ENCODE measurements around the gene CSGALNACT2. TPM values are rescaled to one million over a fixed set of nuclear protein-coding genes. Genes with fewer than 3 reads are reported as not detected.

The CSGALNACT2 gene
- total RNA-seq, 2 experiments from 2014 or later = 13.2 to 33.6 TPM

DNA sequence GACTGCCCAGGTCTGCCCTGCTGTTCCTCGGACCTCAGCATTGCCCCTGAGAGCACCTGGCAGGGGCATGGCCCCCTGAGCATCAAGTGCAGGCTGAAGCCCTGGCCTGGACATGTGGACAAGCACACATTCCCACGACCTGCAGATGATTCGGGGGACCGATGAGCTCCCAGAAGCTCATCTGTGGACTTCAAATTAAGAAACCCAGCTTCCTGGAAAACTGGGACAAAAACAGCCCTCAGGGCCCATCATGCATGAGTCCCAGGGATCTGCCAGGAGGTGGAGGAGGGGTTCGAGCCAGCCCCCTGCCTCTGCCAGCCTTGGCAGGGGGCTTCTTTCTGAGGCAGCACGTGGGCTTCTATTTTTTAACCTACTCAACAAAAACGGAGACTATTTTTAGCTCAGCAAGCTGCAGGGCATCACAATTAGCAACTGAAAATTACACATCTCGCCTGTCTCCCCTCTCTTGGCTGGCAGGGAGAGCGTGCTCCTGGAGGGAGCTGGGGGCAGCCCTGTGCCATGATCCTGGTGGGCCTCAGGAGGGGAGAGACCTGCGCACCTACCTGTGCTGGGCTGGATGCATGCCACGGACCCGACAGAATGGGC lies 76.8 kb downstream of the CSGALNACT2 start:
- CTCF ChIA-PET (ENCODE audit: unreplicated experiment) = interaction anchor here (1.8 kb wide), 1 partner anchor 10 kb away, joined by 10 read pairs; no protein-coding TSS in a partner anchor
- H3K79me2 ChIP-seq (ENCODE audit: insufficient read depth, low read depth, low read length) = no peaks in the 10 kb centered on the region
- no peaks in the 10 kb centered on the region for H4K20me1 ChIP-seq (ENCODE audit: insufficient read depth, low read length)
- H3K4me3 ChIP-seq (ENCODE audit: low read depth, low read length, poor library complexity, severe bottlenecking) = no peak overlapping the region
- no peak overlapping the region for H3K27ac ChIP-seq (ENCODE audit: low read depth, low read length, poor library complexity, severe bottlenecking)
- no peaks in the 10 kb centered on the region for H3K9me3 ChIP-seq (ENCODE audit: low read length)
- H3K4me2 ChIP-seq (ENCODE audit: low read length) = no peak overlapping the region
- peaks cover 7% of the 10 kb centered on the region for H3K4me1 ChIP-seq (ENCODE audit: insufficient read depth, low read length, poor library complexity, severe bottlenecking)
- TF ChIP-seq, protein P1, sequence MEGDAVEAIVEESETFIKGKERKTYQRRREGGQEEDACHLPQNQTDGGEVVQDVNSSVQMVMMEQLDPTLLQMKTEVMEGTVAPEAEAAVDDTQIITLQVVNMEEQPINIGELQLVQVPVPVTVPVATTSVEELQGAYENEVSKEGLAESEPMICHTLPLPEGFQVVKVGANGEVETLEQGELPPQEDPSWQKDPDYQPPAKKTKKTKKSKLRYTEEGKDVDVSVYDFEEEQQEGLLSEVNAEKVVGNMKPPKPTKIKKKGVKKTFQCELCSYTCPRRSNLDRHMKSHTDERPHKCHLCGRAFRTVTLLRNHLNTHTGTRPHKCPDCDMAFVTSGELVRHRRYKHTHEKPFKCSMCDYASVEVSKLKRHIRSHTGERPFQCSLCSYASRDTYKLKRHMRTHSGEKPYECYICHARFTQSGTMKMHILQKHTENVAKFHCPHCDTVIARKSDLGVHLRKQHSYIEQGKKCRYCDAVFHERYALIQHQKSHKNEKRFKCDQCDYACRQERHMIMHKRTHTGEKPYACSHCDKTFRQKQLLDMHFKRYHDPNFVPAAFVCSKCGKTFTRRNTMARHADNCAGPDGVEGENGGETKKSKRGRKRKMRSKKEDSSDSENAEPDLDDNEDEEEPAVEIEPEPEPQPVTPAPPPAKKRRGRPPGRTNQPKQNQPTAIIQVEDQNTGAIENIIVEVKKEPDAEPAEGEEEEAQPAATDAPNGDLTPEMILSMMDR (conservative IDR thresholded peaks at IDR 0.05; ENCODE audit: low read length) = no peak
- TF ChIP-seq EZH2phosphoT487 (IDR thresholded peaks at IDR 0.05; ENCODE audit: borderline replicate concordance, low read depth, low read length) = no peak
- intact Hi-C loops (cut with micrococcal nuclease; ENCODE audit: unreplicated experiment) = no loop called here
- no peaks in the 10 kb centered on the region for H3K36me3 ChIP-seq (ENCODE audit: insufficient read depth, low read length)
- DNase-seq (ENCODE audit: low spot score) = no peak
- no peak overlapping the region for H2AFZ ChIP-seq (ENCODE audit: low read length)
- BruUV-seq (replicated peaks) = no TSS peak
- POLR2A ChIA-PET = interaction anchor here (0.9 kb wide), 1 partner anchor 138 kb away, joined by 3 read pairs; no protein-coding TSS in a partner anchor
- no peaks in the 10 kb centered on the region for H3K9me2 ChIP-seq (ENCODE audit: insufficient read depth, low read length)

DNA sequence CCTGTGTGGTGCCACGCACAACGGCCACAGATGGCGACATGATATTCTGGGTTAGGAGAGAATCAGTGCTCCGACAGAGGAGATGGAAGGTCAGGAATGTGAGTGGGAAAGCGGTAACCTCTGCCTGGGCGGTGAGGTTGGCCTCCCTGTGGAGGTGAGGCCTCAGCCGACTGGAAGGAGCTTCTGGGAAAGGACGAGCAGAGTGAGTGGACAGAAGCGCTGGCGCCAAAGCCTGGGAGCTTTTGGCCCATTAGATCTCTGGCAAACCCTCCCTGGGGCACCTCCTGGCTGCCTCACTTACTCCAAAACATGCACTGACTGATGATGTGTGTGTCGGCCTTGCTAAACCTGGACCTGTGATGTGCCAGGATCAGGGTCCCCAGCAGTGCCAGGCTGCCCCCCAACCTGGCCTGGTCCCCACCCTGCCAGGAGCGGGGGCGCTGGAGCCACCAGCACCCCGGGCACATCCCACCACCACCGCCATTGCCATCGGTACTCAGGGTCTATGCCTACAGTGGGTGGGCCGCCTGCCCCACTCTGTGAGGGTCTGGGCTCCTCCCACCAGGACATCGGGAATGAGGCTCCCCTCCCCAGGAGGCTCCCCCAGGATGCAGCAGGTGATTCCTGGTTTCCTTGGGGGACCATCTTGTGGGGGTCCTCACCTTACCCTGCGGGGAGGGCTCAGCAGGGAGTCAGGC lies 77.7 kb downstream of the CSGALNACT2 start:
- intact Hi-C loops (cut with micrococcal nuclease; ENCODE audit: unreplicated experiment) = no loop called here
- BruUV-seq (replicated peaks) = no TSS peak
- H3K36me3 ChIP-seq (ENCODE audit: insufficient read depth, low read length) = no peaks in the 10 kb centered on the region

More for the DNA sequence above, 77.7 kb downstream of the CSGALNACT2 start:
- no peak for DNase-seq (ENCODE audit: low spot score)
- Histone ChIP-seq H3K79me2 (ENCODE audit: insufficient read depth, low read depth, low read length) (no peaks in the 10 kb centered on the region), H3K4me3 (ENCODE audit: low read depth, low read length, poor library complexity, severe bottlenecking) (no peak overlapping the region), H3K4me1 (ENCODE audit: insufficient read depth, low read length, poor library complexity, severe bottlenecking) (peaks cover 8% of the 10 kb centered on the region), H3K4me2 (ENCODE audit: low read length) (no peak overlapping the region), H2AFZ (ENCODE audit: low read length) (no peak overlapping the region), H3K27ac (ENCODE audit: low read depth, low read length, poor library complexity, severe bottlenecking) (no peak overlapping the region), H3K9me2 (ENCODE audit: insufficient read depth, low read length) (no peaks in the 10 kb centered on the region), H3K9me3 (ENCODE audit: low read length) (no peaks in the 10 kb centered on the region), H4K20me1 (ENCODE audit: insufficient read depth, low read length) (no peaks in the 10 kb centered on the region)
- TF ChIP-seq EZH2phosphoT487 (IDR thresholded peaks at IDR 0.05; ENCODE audit: borderline replicate concordance, low read depth, low read length) = no peak
- TF ChIP-seq, protein P1 (conservative IDR thresholded peaks at IDR 0.05; ENCODE audit: low read length) = no peak
- CTCF ChIA-PET (ENCODE audit: unreplicated experiment) = interaction anchor here (1.8 kb wide), 1 partner anchor 11 kb away, joined by 10 read pairs; no protein-coding TSS in a partner anchor
- POLR2A ChIA-PET = no interaction called here
